GM12872 (cell line): ENCODE data around the gene KLF11.

Experiments used
- CTCF ChIP-seq: IDR thresholded peaks from 3 replicates; pipeline ENCODE4 v1.5.1; 2011; ENCODE audit warnings: low read depth, mild to moderate bottlenecking, low read length, moderate library complexity; ENCODE audit not compliant: insufficient read depth

Gene KLF11

GRCh38 chr2:10043256-10043905, at the start of gene KLF11:
Gene KLF11 (plus strand): TSS chr2:10043550. CDS start chr2:10043717, 167 bp downstream.
- TF ChIP-seq CTCF = no peak

- TF ChIP-seq CTCF = no peak
Measured at GRCh38 chr2:9994462-9994861, 48.9 kb upstream of the KLF11 start.

GRCh38 chr2:9995059-9995458, 48.3 kb upstream of the KLF11 start:
- TF ChIP-seq CTCF = no peak

- no peak for TF ChIP-seq CTCF
Measured at GRCh38 chr2:9996321-9996720, 47.0 kb upstream of the KLF11 start.

- TF ChIP-seq CTCF = no peak
Measured at GRCh38 chr2:9997936-9998335, 45.4 kb upstream of the KLF11 start.

- no peak for TF ChIP-seq CTCF
Measured at GRCh38 chr2:9998916-9999654, 44.3 kb upstream of the KLF11 start.

GRCh38 chr2:9999693-10000092, 43.7 kb upstream of the KLF11 start:
- no peak for TF ChIP-seq CTCF
